Measurements from ENCODE around the gene UNC13A. TPM values are rescaled to one million over a fixed set of nuclear protein-coding genes. Genes with fewer than 3 reads are reported as not detected.

Gene UNC13A
- total RNA-seq, 1 donor from 2014 or later: 0.02 TPM

DNA sequence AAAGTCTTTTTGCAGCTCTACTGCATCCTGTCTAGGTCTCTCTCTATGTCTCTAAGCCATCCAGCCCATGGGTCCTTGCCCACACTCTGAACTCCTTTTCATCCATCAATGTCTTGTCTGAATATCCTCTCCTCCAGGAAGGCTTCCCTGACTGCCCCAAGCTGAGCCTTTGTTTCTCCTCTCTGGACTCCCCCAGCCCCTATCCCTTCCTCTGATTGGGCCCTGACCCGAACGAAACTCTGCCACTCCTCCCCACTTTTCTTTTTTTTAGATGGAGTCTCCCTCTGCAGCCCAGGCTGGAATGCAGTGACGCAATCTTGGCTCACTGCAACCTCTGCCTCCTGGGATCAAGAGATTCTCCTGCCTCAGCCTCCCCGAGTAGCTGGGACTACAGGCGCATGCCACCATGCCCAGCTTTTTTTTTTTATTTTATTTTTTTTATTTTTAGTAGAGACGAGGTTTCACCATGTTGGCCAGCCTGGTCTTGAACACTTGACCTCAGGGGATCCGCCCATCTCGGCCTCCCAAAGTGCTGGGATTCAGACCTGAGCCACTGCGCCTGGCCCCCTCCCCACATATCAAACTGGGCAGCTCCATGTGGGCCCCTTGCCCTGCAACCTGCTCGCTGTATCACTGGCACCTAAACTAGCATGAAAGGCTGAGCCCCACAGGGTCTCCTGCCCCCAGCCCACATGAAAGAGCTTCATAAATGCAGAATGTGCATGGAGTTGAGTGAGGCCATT is 870 bp upstream of the UNC13A start:
- no peaks in the 10 kb centered on the region for H3K36me3 Mint-ChIP-seq (ENCODE audit: low read depth)
- no peak overlapping the region for H3K4me3 Mint-ChIP-seq (ENCODE audit: low read depth)
- peaks cover 45% of the 10 kb centered on the region for H3K27me3 Mint-ChIP-seq (ENCODE audit: low read depth)

GRCh38 chr19:17687141-17687856 is 855 bp downstream of the UNC13A start:
- H3K9me3 Mint-ChIP-seq: no peaks in the 10 kb centered on the region
- peaks cover 49% of the 10 kb centered on the region for H3K27me3 Mint-ChIP-seq (ENCODE audit: low read depth)

More for the DNA sequence above, 870 bp upstream of the UNC13A start:
- no peaks in the 10 kb centered on the region for H3K9me3 Mint-ChIP-seq
- peaks cover 6% of the 10 kb centered on the region for H3K4me1 Mint-ChIP-seq (ENCODE audit: low read depth)
- DNase-seq (ENCODE audit: low spot score): no peak
- no peak overlapping the region for H3K27ac Mint-ChIP-seq
- intact Hi-C loops (cut with micrococcal nuclease): no loop called here

GRCh38 chr19:17686592-17687024 is 1.5 kb downstream of the UNC13A start:
- H3K27me3 Mint-ChIP-seq (ENCODE audit: low read depth): peaks cover 49% of the 10 kb centered on the region

More at GRCh38 chr19:17687141-17687856, 855 bp downstream of the UNC13A start:
- no peak for DNase-seq (ENCODE audit: low spot score)
- intact Hi-C loops (cut with micrococcal nuclease): no loop called here
- H3K36me3 Mint-ChIP-seq (ENCODE audit: low read depth): no peaks in the 10 kb centered on the region
- peaks cover 6% of the 10 kb centered on the region for H3K4me1 Mint-ChIP-seq (ENCODE audit: low read depth)
- H3K4me3 Mint-ChIP-seq (ENCODE audit: low read depth): no peak overlapping the region
- H3K27ac Mint-ChIP-seq: no peak overlapping the region

GRCh38 chr19:17686023-17686521 is 2.1 kb downstream of the UNC13A start:
- no peak for DNase-seq (ENCODE audit: low spot score)
- H3K27me3 Mint-ChIP-seq (ENCODE audit: low read depth): peaks cover 53% of the 10 kb centered on the region
- H3K36me3 Mint-ChIP-seq (ENCODE audit: low read depth): no peaks in the 10 kb centered on the region
- intact Hi-C loops (cut with micrococcal nuclease): no loop called here
- H3K27ac Mint-ChIP-seq: no peak overlapping the region
- no peak overlapping the region for H3K4me3 Mint-ChIP-seq (ENCODE audit: low read depth)
- no peaks in the 10 kb centered on the region for H3K9me3 Mint-ChIP-seq
- peaks cover 6% of the 10 kb centered on the region for H3K4me1 Mint-ChIP-seq (ENCODE audit: low read depth)

More at GRCh38 chr19:17686592-17687024, 1.5 kb downstream of the UNC13A start:
- H3K4me3 Mint-ChIP-seq (ENCODE audit: low read depth): no peak overlapping the region
- H3K27ac Mint-ChIP-seq: no peak overlapping the region
- no peaks in the 10 kb centered on the region for H3K36me3 Mint-ChIP-seq (ENCODE audit: low read depth)
- DNase-seq (ENCODE audit: low spot score): no peak
- intact Hi-C loops (cut with micrococcal nuclease): no loop called here
- H3K4me1 Mint-ChIP-seq (ENCODE audit: low read depth): peaks cover 6% of the 10 kb centered on the region
- no peaks in the 10 kb centered on the region for H3K9me3 Mint-ChIP-seq

GRCh38 chr19:17685451-17686022 is 2.6 kb downstream of the UNC13A start:
- H3K9me3 Mint-ChIP-seq: no peaks in the 10 kb centered on the region
- DNase-seq (ENCODE audit: low spot score): no peak
- no peak overlapping the region for H3K4me3 Mint-ChIP-seq (ENCODE audit: low read depth)
- no peak overlapping the region for H3K27ac Mint-ChIP-seq
- peaks cover 6% of the 10 kb centered on the region for H3K4me1 Mint-ChIP-seq (ENCODE audit: low read depth)
- no peaks in the 10 kb centered on the region for H3K36me3 Mint-ChIP-seq (ENCODE audit: low read depth)
- H3K27me3 Mint-ChIP-seq (ENCODE audit: low read depth): peaks cover 54% of the 10 kb centered on the region
- intact Hi-C loops (cut with micrococcal nuclease): no loop called here

DNA sequence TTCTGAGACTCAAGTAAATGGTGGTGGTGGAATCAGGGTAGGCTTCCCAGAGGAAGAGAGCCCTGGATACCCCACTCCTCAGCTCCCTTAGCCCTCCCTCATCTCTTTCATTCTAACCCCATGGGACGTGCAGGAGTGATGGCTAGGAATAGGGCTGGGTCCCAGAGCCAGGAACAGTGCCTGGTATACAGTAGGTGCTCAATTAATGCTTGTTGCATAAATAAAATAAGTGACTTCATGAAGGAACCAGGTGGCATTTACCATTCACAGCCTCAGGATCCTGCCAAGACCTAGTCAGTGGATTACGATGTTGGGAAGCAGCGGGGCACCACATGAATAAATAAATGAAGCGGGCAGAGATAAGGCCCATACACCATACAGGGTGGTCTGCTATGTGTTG is 3.9 kb downstream of the UNC13A start:
- Mint-ChIP-seq H3K4me1 (ENCODE audit: low read depth) (peaks cover 6% of the 10 kb centered on the region), H3K36me3 (ENCODE audit: low read depth) (no peaks in the 10 kb centered on the region), H3K27ac (no peak overlapping the region), H3K27me3 (ENCODE audit: low read depth) (peaks cover 61% of the 10 kb centered on the region), H3K4me3 (ENCODE audit: low read depth) (no peak overlapping the region), H3K9me3 (no peaks in the 10 kb centered on the region)
- intact Hi-C loops (cut with micrococcal nuclease): no loop called here
- no peak for DNase-seq (ENCODE audit: low spot score)

DNA sequence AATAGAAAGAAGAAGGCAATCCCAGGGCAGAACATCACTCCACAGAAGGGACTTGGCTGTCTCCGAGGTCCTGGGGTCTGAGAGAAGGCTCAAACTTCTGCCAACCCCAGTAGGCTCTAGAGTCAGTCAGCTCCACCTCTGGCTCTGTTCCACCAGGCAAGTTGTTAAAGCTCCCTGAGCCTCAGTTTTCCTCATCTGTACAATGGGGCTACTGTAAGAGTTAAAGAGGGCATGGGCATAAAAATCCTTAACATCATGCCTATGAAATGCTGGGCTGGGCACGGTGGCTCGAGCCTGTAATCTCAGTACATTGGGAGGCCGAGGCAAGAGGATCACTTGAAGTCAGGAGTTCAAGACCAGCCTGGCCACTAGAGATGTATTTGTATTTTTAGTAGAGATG is 5.1 kb downstream of the UNC13A start:
- H3K27me3 Mint-ChIP-seq (ENCODE audit: low read depth): peaks cover 59% of the 10 kb centered on the region
- H3K9me3 Mint-ChIP-seq: no peaks in the 10 kb centered on the region
- intact Hi-C loops (cut with micrococcal nuclease): no loop called here
- H3K4me3 Mint-ChIP-seq (ENCODE audit: low read depth): no peak overlapping the region
- H3K27ac Mint-ChIP-seq: no peak overlapping the region
- H3K36me3 Mint-ChIP-seq (ENCODE audit: low read depth): no peaks in the 10 kb centered on the region
- peaks cover 4% of the 10 kb centered on the region for H3K4me1 Mint-ChIP-seq (ENCODE audit: low read depth)
- DNase-seq (ENCODE audit: low spot score): no peak

DNA sequence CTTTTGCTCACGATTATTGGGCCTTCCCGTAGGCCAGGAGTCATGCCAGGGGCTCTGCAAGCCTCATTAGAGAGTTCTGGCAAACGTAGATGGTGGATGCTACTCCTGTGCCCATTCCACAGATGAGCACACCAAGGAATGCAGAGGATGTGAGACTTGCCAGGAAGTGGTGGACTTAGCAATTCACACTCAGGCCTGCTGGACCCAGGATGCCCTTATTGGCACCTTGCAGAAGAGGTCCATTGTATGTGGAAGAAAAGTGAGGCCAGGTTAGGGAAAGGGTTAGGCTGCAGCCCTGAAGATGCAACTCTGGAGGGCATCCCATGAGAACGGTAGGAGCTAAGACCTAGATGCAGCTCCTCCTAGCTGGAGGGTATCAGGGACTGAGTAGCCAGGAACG is 5.9 kb downstream of the UNC13A start:
- Mint-ChIP-seq H3K9me3 (no peaks in the 10 kb centered on the region), H3K27ac (no peak overlapping the region), H3K4me1 (ENCODE audit: low read depth) (no peaks in the 10 kb centered on the region), H3K36me3 (ENCODE audit: low read depth) (no peaks in the 10 kb centered on the region), H3K4me3 (ENCODE audit: low read depth) (no peak overlapping the region), H3K27me3 (ENCODE audit: low read depth) (peaks cover 57% of the 10 kb centered on the region)
- intact Hi-C loops (cut with micrococcal nuclease): no loop called here
- DNase-seq (ENCODE audit: low spot score): no peak

- Mint-ChIP-seq H3K9me3 (no peaks in the 10 kb centered on the region), H3K36me3 (ENCODE audit: low read depth) (no peaks in the 10 kb centered on the region), H3K27ac (no peak overlapping the region), H3K27me3 (ENCODE audit: low read depth) (peaks cover 53% of the 10 kb centered on the region), H3K4me3 (ENCODE audit: low read depth) (no peak overlapping the region), H3K4me1 (ENCODE audit: low read depth) (no peaks in the 10 kb centered on the region)
- peak; percentile 18 for DNase-seq (ENCODE audit: low spot score)
- intact Hi-C loops (cut with micrococcal nuclease): no loop called here
Observed at GRCh38 chr19:17681505-17682125, 6.5 kb downstream of the UNC13A start.

GRCh38 chr19:17680230-17680722 is 7.9 kb downstream of the UNC13A start:
- DNase-seq (ENCODE audit: low spot score): peak; percentile 32
- H3K36me3 Mint-ChIP-seq (ENCODE audit: low read depth): no peaks in the 10 kb centered on the region
- intact Hi-C loops (cut with micrococcal nuclease): no loop called here
- no peaks in the 10 kb centered on the region for H3K9me3 Mint-ChIP-seq
- H3K27ac Mint-ChIP-seq: no peak overlapping the region
- H3K4me1 Mint-ChIP-seq (ENCODE audit: low read depth): no peaks in the 10 kb centered on the region
- H3K4me3 Mint-ChIP-seq (ENCODE audit: low read depth): peak overlapping the region; percentile 28
- H3K27me3 Mint-ChIP-seq (ENCODE audit: low read depth): peaks cover 43% of the 10 kb centered on the region

GRCh38 chr19:17679526-17680229 is 8.5 kb downstream of the UNC13A start:
- H3K36me3 Mint-ChIP-seq (ENCODE audit: low read depth): no peaks in the 10 kb centered on the region
- DNase-seq (ENCODE audit: low spot score): no peak
- intact Hi-C loops (cut with micrococcal nuclease): no loop called here
- no peaks in the 10 kb centered on the region for H3K4me1 Mint-ChIP-seq (ENCODE audit: low read depth)
- no peak overlapping the region for H3K27ac Mint-ChIP-seq
- no peaks in the 10 kb centered on the region for H3K9me3 Mint-ChIP-seq
- no peak overlapping the region for H3K4me3 Mint-ChIP-seq (ENCODE audit: low read depth)
- H3K27me3 Mint-ChIP-seq (ENCODE audit: low read depth): peaks cover 38% of the 10 kb centered on the region

GRCh38 chr19:17678836-17679235 is 9.3 kb downstream of the UNC13A start:
- Mint-ChIP-seq H3K4me3 (ENCODE audit: low read depth) (no peak overlapping the region), H3K9me3 (no peaks in the 10 kb centered on the region), H3K4me1 (ENCODE audit: low read depth) (no peaks in the 10 kb centered on the region), H3K36me3 (ENCODE audit: low read depth) (no peaks in the 10 kb centered on the region), H3K27ac (no peak overlapping the region), H3K27me3 (ENCODE audit: low read depth) (peaks cover 30% of the 10 kb centered on the region)
- intact Hi-C loops (cut with micrococcal nuclease): no loop called here
- DNase-seq (ENCODE audit: low spot score): no peak
